SW480 (cell line): ENCODE measurements around the gene OR4K13.

Experiments used
- DNase-seq: peaks from one replicate; pipeline ENCODE4 v3.0.0-alpha.2; 2016; ENCODE audit warnings: low spot score

Gene OR4K13

GRCh38 chr14:20035938-20036337, at the start of gene OR4K13:
OR4K13 (minus strand) TSS chr14:20036038; CDS start chr14:20034758, 1,280 bp downstream.
- DNase-seq, result no peak

GRCh38 chr14:20059745-20060144, 23.9 kb upstream of the OR4K13 start, which contains the start of gene OR4L1:
OR4L1 (plus strand) TSS chr14:20060045; CDS start chr14:20060045, 0 bp downstream.
- no peak for DNase-seq

- DNase-seq, result no peak
Observed at GRCh38 chr14:20048202-20048601, 12.4 kb upstream of the OR4K13 start.

- DNase-seq, result no peak
Observed at GRCh38 chr14:20044243-20044642, 8.4 kb upstream of the OR4K13 start.

DNA sequence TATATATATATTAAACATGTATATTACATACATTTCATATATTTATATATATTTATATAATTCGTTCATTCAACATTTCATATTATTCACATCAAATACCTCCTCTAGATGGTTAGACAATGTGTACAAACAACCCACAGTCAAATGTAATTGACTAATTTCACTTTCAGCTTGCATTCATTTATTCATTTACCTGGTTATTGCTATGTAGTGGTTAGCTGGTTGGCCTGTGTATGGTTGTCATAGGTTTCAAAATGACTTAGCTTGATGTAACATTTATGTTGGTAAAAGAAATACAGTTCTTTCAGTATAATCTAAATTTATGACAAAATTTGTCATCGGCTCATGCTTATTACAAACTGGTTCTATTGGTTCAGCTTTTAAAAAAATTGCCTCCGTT, 389 bp downstream of the OR4K13 start:
- DNase-seq, result no peak

- no peak for DNase-seq
Observed at GRCh38 chr14:20031058-20031457, 4.8 kb downstream of the OR4K13 start.

DNA sequence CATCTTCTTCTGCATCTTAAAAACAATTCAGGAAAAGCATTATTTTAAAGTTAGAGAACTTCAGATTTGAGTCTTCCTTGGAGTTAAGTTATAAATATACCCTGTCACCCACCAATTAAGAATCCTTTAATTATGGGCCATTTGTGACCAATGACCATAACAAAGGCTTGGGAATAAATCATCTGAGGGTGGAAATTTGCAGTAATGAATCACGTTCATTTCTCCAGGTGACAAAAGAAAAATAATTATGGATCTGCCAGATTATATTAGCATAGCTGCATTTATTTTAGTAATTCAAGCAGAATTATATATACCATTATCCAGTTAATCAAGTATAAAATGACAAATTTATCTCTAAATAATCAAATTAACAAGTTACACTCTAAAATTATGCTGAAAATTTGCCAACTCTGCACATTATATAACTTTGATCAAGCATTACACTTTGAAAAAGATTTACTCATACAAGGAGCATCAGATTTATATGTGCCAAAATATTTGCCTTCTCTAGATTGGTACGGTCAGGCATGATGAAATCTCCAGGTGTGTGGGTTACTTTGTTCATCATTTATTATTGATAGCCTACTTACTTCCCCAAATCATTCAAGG, 16.5 kb downstream of the OR4K13 start, which contains the start of gene OR4K14:
OR4K14 (minus strand) TSS at position 51 of the 609 bp plus-strand sequence. CDS start 4,114 bp downstream, outside the sequence.
- no peak for DNase-seq

DNA sequence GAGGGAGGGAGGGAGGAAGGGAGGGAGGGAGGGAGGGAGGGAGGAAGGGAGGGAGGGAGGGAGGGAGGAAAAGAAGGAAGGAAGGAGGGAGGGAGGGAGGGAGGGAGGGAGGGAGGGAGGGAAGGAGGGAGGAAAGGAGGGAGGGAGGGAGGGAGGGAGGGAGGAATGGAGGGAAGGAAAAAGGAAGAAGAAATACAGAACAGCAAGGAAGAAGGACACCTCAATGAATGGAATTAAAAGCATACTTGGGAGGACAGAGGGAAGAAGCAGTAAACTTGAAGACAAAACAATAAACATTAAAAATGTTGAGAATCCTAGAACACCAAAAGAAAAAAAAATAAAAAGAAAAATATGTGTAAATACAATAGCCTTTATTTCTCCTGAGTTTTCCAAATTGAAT, 27.7 kb downstream of the OR4K13 start:
- DNase-seq, result no peak

- no peak for DNase-seq
Observed at GRCh38 chr14:20002319-20002718, 33.5 kb downstream of the OR4K13 start.

GRCh38 chr14:20001863-20002262, 34.0 kb downstream of the OR4K13 start, which contains the start of gene OR4Q2:
OR4Q2 (plus strand) TSS chr14:20002163.
- DNase-seq, result no peak

GRCh38 chr14:19993438-19993837, 42.4 kb downstream of the OR4K13 start:
- no peak for DNase-seq
